Kidney tubule cell (primary cell): ENCODE measurements around the gene DHRSX.
"Not testable (repeated sequence)": the region's sequence is repeated elsewhere in the genome, so short reads cannot be mapped to it uniquely, and the experiment has no call there.

Experiments
- DNase-seq: peaks from one replicate; pipeline ENCODE4 v3.0.0-alpha.2; 2018; ENCODE audit warnings: low spot score

The DHRSX gene

DNA sequence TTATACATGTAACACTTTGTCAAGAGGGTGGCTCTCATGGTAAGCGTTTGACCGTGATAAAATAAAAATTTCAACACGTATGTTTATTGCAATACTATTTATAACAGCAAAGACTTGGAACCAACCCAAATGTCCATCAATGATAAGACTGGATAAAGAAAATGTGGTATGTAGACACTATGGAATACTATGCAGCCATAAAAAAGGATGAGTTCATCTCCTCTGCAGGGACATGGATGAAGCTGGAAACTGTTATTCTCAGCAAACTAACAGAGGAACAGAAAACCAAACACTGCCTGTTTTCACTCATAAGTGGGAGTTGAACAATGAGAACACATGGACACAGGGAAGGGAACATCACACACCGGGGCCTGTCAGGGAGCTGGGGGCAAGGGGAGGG, 150.1 kb downstream of the DHRSX start:
- DNase-seq: not testable (repeated sequence)

DNA sequence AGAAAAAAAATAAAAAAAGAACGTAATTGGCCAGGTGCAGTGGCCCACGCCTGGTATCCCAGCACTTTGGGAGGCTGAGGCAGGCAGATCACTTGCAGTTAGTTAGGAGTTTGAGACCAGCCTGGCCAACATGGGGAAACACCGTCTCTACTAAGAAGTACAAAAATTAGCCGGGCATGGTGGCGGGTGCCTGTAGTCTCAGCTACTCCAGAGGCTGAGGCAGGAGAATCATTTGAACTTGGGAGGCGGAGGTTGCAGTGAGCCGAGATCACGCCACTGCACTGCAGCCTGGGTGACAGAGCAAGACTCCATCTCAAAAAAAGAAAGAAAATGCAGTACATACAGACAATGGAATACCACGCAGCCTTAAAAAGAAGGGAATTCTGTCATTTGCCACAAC, 150.7 kb downstream of the DHRSX start:
- DNase-seq: not testable (repeated sequence)

DNA sequence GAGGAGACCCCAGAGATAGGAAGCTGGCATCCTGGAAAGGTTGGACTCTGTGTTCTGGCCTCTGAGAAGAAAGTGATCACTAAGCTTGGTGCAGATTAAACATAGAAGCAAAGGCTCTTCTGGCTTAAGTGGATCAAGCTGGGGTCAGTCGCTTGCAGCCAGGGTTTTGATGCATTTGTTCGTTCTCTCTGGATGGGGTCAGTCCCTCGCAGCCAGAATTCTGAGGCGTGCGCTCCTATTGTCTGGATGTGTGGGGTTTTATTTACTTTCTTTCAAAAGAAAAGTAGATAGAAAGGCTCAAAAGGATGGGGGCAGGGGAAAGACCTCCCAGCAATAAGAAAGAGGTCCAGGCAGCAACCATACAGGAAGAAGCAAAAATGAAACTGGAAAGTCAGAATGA, 152.6 kb downstream of the DHRSX start:
- DNase-seq: no peak

DNA sequence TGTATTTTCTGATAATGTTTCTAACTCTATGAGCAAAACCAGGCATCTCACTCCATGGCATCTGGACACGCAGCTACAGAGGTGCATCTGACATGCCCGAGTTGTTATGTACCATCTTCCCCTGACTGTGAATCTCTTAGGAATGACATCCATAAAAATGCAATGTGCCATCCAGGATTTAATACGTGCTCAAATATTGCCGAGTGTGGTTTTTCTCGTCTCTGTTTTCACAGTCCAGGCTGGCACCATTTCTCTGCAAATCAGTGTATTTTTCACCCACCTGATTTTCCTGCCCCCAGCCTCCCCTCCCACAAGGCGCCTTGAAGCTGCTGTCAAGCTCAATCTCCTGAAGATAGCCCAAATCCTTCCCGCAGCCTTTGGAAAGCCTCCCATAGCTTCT, 154.6 kb downstream of the DHRSX start:
- DNase-seq: no peak

DNA sequence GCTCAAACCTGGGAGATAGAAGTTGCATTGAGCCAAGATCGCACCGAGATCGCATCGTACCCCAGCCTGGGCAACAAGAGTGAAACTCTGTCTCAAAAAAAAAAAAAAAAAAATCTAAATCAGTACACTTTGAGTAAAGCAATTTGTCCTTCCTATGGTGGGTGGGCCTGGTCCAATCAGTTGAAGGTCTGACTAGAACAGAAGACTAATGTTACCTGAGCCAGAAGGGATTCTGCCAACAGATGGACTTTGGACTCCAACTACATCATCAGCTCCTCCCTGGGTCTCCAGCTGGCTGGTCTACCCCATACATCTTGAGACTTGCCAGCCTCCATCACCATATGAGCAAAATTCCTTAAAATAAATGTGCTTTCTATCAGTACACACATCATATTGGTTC, 155.2 kb downstream of the DHRSX start:
- no peak for DNase-seq

DNA sequence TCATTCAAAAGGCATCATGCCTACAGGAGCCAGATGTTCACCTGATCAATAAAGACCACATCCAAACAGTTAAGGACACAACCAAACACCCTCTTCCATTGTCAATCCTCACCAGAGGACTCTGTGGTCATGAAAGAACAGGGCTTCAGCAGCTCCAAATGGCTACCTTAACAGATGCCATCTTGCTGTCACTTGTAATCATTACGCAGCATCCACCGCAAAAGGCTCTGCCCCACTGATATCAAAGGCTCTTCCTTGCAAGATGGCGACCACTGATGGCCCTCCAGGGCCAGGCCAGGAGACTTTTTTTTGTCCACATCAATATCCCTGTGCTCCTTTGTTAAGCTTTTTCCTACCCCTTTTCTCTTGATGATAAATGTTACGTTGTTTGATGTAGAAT, 157.4 kb downstream of the DHRSX start:
- no peak for DNase-seq

DNA sequence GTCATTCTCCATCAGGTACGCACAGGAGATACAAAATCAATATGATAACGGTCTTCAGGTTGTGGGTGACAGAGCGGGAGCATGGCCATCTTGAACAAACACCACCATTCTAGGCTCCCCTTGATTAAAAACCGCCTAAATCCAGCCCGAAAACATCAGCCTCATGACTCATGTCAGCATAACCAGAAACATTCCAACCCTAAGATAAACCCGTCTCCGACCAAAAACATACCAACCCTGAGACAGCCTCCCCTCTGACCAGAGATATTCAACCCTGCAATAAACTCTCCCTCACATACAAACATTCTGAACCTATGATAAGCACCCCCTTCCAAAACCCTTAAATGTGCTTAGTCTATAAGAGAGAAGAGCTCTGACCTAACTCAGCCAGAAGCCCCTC, 157.9 kb downstream of the DHRSX start:
- DNase-seq: no peak

DNA sequence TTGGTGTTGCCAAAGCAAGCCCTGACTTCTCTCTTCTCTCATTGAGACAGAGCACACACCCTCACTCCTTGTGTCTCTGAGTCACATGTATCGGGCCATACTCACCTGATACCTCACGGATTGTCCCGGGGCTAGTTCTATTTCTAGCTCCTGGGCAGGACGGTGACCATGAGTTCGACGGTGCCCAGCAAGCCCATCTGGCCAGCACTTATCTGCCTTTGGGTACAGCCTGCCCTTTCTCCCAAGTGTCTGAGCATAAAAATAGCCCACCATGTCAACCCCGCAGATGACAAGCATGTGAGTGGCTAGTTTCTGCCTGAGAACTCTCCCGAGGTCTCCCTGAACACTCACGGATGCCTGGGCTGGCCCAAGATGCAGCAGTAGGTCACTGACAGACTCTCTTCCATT, 158.5 kb downstream of the DHRSX start:
- DNase-seq: no peak

DNA sequence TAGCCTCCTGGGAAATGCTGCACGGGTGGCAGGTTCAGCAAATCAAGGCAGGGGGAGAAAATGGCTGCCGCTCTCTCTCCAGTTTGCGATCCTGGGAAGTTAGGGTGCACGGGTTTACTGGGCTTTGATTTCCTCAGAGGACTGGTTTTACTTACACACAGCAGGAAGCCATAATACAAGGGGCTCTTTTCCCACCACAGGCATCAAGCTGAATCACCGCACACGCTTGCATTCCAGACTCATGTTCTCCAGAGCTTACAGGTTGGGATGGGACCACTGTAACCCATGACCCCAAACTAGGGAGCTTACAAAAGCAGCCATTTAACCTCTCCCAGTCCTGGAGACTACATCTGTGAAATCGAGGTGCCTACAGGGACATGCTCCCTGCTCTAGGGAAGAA, 159.8 kb downstream of the DHRSX start:
- DNase-seq: no peak

DNA sequence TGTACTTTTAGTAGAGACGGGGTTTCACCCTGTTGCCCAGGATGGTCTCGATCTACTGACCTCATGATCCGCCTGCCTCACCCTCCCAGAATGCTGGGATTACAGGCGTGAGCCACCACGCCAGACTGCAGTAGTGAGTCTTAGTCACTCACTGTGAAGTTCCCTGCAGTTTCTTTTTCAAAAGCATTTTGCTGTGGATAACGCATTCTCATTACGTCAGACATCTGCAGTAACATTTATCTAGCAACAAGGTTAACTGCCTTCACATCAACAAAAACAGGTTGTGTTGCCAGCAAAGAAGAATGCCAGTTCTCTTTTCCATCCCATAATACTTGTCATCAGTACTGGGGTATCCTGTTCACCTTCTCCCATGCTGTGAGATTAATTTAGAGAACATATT, 164.6 kb downstream of the DHRSX start:
- no peak for DNase-seq

DNA sequence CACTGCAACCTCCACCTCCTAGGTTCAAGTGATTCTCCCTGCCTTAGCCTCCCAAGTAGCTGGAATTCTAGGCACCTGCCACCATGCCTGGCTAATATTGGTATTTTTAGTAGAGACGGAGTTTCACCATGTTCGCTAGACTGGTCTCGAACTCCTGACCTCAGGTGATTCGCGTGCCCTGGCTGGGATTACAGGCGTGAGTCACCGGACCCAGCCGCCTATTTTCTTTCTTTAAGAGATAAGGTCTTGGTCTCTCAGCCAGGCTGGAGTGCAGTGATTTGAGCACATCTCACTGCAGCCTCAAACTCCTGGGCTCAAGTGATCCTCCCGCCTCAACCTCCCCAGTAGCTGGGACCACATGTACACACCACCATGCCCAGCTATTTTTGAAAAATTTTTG, 166.5 kb downstream of the DHRSX start:
- DNase-seq: no peak

DNA sequence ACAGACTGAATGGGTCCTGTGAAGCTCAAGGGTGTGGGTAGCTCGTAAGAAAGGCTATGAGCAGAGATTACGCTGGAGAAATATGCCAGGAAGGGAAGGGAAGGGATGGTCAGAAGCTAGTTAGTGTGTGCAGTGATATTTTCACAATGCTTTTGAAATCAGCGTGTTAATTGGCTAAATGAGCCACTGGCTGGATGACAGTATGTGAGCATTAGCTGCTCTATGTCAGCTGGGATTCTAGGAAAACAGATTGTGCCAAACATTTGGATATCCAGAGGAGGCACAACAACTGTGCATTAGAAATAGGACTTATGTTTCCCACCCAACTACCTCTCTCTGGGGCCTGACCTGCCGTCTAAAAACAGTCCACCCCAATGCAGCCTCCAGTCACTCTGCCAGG, 168.5 kb downstream of the DHRSX start:
- no peak for DNase-seq

DNA sequence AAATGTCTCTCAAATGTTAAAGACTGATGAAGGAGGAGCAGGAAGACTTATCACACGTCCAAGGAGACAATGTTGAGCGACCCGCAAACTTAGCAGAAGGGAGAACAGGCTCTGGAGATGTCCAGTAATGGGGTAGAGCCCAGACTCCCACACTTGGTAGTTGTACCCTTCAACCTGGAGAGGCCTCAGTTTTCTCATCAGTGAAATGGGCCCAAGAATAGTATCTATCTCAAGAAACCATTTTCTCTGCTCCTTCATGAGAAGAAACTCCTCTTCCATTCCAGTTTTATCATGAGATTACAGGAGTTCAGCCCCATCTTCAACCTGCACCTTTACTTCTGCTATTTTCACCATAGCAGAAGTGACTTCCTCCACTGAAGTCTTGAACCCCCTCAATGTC, 169.9 kb downstream of the DHRSX start:
- no peak for DNase-seq

DNA sequence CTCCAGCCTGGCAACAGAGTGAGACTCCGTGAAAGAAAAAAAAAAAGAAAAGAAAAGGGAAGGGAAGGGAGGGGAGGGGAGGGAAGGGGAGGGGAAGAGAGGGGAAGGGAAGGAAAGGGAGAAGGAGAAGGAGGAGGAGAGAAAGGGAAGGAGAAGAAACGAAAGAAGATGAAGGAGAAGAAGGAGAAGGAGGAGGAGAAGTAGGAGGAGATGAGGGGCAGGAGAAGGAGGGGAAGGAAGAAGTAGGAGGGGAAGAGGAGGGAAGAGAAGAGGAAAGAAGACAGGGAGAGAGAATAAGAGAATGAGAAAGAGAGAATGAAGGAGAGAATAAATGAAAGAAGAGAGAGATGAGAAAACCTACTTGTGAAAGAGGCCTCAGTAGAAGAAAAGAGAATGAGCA, 170.3 kb downstream of the DHRSX start:
- DNase-seq: no peak

DNA sequence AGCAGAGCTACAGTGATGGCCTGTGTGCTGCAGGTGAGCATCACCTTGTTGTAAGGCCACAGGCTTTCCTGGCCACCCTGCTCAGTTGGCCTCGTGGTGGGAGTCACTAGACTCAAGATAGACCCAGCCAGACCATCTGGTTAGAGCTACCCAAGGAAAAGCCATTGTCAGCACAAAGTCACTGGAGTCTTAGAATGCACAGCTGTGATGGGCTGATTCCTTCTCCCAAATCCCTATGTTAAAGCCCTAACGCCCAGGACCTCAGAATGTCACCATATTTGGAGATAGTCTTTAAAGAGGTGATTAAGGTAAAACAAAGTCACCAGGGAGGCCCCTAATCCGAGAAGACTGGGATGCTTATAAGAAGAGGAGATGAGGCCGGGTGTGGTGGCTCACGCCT, 173.4 kb downstream of the DHRSX start:
- no peak for DNase-seq

DNA sequence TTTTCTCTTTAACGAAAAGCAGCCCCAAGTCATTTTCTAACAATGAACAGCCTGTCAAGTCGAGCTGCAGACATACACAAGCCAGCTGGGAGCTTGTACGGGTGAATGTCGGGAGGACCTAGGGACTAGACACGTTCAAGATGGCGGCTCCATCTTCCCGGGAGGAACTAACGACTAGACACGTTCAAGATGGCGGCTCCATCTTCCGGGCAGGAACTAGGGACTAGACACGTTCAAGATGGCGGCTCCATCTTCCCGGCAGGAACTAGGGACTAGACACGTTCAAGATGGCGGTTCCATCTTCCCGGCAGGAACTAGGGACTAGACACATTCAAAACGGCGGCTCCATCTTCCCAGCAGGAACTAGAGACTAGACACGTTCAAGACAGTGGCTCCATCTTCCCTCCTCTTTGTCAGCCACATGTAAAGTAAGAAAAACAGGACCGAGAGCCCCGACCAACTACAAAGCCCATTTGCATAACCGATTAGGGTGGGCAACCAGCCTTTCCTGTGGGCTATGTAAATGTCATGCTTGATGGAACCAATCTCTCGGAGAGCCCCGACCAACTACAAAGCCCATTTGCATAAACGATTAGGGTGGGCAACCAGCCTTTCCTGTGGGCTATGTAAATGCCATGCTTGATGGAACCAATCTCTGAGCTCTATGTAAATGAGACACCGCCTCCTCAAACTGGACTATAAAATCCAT, 175.5 kb downstream of the DHRSX start:
- peak; percentile 90 for DNase-seq

DNA sequence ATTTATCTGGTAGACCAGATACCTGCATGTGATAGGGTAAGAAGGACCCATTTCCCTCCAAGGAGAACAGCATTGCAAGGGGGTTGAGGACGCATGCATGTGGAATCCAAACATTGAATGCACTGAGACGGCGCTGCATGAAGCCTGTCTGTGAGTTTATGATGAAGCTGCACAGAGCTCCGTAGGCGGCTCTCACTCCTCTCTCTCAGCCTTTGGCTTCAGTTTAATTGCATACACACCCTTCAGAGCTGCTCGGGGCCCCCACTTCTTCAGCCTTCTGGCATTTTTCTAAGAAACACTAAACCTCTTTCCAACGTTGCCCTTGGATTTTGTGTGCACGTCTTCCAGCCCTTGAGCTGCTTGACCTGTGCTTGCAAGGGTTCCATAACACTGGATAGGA, 176.6 kb downstream of the DHRSX start:
- DNase-seq: no peak

DNA sequence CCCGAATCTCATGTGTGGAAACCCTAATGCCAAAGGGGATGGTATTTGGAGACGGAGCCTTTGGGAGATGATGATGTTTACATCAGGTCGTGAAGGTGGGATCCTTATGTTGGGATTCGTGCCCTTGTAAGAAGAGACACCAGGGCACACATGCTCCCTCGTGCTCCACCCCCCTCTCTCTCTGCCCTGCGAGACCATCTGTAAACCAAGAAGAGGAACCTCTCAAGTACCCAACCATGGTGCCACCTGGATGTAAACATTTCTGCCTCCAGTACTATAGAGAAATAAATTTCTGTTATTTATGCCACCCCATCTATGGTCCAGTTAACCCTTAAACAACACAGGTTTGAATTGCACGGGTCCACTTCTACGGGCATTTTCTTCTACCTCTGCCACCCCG, 179.4 kb downstream of the DHRSX start:
- DNase-seq: no peak

DNA sequence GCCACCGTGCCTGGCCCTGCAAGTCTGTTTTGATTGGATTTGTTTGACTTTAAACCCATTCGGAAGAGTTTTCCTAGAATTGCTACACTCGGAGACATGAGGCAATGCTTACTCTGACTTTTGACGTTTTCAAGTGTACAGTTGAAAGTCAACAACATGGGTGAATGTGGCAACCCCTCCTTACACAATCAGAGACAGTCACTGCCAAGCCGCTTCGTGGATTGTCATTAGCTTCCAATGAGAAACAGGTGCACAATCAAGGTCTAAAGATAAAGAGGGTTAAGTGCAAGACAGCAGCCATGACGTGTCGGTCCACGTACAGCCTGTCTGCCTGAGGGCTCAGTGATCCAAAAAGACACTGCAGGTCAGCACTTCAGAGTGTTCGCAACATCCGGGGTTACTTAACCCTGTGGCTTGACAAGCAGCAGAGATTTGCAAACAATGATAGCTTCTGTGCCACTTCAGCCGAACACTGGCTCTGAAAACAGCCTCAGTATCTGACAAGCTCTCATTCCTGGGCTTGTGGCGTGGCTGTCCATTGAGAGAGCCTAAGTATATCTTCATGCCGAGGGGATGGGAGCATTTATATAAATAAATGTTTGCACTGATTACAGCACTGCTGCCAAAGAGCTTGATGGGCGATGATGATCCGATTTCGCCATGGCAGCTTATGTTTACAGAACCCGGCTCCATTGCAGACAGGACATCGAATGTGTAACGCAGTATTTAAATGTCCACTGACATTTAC, 180.0 kb downstream of the DHRSX start:
- peak; percentile 35 for DNase-seq

DNA sequence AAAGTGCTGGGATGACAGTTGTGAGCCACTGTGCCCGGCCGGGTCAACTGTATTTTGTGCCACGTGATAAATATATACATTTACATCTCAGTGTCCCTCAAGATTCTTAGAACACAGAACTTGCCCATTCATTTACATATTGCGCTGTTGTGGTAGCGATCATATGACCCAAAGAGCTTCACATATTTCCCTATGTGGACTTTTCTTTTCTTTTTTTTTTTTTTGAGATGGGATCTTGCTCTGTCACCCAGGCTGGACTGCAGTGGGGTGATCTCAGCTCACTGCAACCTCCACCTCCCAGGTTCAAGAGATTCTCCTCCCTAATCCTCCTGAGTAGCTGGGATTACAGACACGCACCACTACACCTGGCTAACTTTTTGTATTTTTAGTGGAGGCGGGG, 180.7 kb downstream of the DHRSX start:
- DNase-seq: no peak

DNA sequence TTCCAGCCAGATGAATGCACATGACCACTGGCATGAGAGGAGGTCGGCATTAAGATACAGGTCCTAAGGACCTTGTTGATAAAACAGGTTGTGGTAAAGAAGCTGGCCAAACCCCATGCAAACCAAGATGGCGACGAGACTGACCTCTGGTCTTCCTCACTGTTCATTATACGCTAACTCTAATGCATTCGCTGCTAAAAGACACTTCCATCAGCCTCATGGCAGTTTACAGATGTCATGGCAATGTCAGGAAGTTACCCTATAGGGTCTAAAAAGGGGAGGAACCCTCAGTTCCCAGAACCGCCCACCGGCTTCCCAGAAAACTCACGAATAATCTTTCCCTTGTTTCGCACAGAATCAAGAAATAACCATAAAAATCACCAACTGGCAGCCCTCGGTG, 182.4 kb downstream of the DHRSX start:
- no peak for DNase-seq

DNA sequence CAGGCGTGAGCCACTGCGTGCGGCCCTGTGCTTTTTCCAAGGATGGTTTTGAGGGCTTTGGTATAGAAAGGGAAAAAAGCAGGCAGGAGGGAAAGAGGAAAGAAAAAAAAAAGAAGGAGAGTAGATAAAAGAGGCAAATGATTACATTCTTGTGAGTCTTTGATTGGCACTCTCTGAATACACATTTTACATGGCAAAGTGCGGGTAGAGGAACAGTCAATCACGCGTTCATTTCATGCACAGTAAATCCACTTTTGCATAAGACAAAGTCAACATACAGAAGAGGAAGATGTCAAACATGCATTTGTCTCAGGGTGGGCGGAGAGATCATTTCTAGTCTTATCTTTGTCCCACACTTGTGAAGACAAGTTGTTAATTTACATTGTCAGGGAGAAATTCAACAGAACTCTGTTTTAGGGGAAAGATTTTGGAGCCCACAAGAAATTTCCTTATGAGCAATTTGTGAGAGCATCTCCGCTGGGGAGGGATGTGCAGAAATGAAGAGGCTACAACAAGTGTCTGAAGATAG, 183.2 kb downstream of the DHRSX start:
- no peak for DNase-seq

DNA sequence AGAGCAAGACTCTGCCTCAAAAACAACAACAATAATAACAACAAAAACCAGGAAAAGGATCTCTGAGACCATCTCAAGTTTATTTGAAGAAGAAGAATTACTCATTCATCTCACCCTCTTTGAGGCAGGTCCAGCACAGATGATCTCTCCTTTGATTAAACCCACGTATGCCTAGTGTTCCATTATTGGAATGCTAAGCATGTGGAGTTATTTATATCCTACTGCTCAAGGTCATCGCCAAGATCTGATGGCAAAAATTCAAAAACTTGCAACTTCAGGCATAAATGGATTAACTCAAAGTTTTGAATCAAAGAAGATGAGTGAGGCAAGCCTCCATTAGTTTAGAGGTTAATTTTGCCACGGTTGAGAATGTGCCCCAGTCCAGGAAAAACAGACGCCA, 184.2 kb downstream of the DHRSX start:
- no peak for DNase-seq

DNA sequence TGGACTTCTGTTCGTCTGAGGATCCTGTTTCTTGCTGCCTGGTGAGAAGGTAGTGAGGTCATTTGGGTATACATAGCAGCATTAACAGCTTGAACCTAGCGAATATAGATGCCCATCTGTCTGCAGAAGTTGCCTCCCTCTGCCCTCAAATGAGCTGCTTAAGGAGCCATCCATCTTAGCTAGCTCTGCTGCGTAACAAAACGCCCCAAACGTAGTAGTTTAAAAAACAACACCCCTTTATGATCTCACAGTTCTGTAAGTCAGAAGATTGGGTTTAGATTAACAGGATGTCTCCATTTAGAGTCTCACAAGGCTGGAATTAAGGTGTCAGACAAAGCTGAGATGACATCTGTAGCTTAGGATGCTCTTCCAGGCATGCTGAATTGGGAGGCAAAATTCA, 185.3 kb downstream of the DHRSX start:
- DNase-seq: no peak
